IMR-90 (cell line): Measurements from ENCODE around the gene PFKL. TPM values are rescaled to one million over a fixed set of nuclear protein-coding genes. Genes with fewer than 3 reads are reported as not detected.

Source experiments
- ATAC-seq: fragments of 200-7000 bp; cut with Tn5 transposase; 2 replicates; pipeline ENCODE4 v1.9.1; 2020; ENCODE audit warnings: low read depth, mild to moderate bottlenecking, moderate library complexity
- BruUV-seq: library from RNA; stranded (reverse); fragments of 400-500 nt; replicated peaks from 2 replicates; lab custom pipeline; 2021; lab: Mats Ljungman, UMichigan
- CTCF ChIA-PET: fragments of 300-600 bp; formaldehyde crosslinking; extraction: SDS; loops from one replicate; lab custom pipeline; 2021; ENCODE audit warnings: antibody characterized with exemption; lab: Yijun Ruan, JAX
- POLR2A ChIA-PET: fragments of 300-600 bp; sonication (Branson Sonifier 250); formaldehyde crosslinking; loops from one replicate; lab custom pipeline; 2022; ENCODE audit warnings: antibody characterized with exemption; ENCODE audit not compliant: unreplicated experiment; lab: Charles Lee
- DNase-seq: peaks from one replicate; pipeline ENCODE4 v3.0.0; 2013
- H2AFZ ChIP-seq: replicated peaks from 2 replicates; pipeline ENCODE3; 2013; ENCODE audit warnings: low read length, mild to moderate bottlenecking; ENCODE audit not compliant: poor library complexity
- H2AK5ac ChIP-seq: 2 replicates; pipeline ENCODE4 v1.6.1; 2013; ENCODE audit warnings: low read depth, low read length, inconsistent platforms
- H2AK9ac ChIP-seq: replicated peaks from 2 replicates; pipeline ENCODE3; 2013; ENCODE audit warnings: mild to moderate bottlenecking, low read depth, low read length, moderate library complexity; ENCODE audit not compliant: poor library complexity
- H2BK120ac ChIP-seq: 2 replicates; pipeline ENCODE4 v1.6.1; 2013; ENCODE audit warnings: low read depth, low read length, inconsistent platforms
- H2BK15ac ChIP-seq: 3 replicates; pipeline ENCODE4 v1.6.1; 2013; ENCODE audit warnings: low read depth, low read length, inconsistent platforms
- H2BK20ac ChIP-seq: 2 replicates; pipeline ENCODE4 v1.6.1; 2013; ENCODE audit warnings: low read depth, mild to moderate bottlenecking, inconsistent platforms, low read length, moderate library complexity
- H2BK5ac ChIP-seq: 2 replicates; pipeline ENCODE4 v1.6.1; 2013; ENCODE audit warnings: mild to moderate bottlenecking, low read depth, low read length, inconsistent platforms; ENCODE audit not compliant: poor library complexity, severe bottlenecking
- H3K14ac ChIP-seq: replicated peaks from 2 replicates; pipeline ENCODE4 v1.6.1; 2013; ENCODE audit warnings: low read depth, low read length, inconsistent platforms
- H3K18ac ChIP-seq: 2 replicates; pipeline ENCODE4 v1.6.1; 2013; ENCODE audit warnings: low read depth, low read length, control low read depth
- H3K23ac ChIP-seq: 2 replicates; pipeline ENCODE4 v1.6.1; 2013; ENCODE audit warnings: low read depth, low read length, inconsistent platforms
- H3K27ac ChIP-seq: 2 replicates; pipeline ENCODE4 v1.5.1; 2013; ENCODE audit warnings: mild to moderate bottlenecking, control low read depth, low read length; ENCODE audit not compliant: insufficient read depth
- H3K27me3 ChIP-seq: 2 replicates; pipeline ENCODE4 v1.6.1; 2013; ENCODE audit warnings: low read length; ENCODE audit not compliant: control insufficient read depth, insufficient read depth
- H3K36me3 ChIP-seq: 2 replicates; pipeline ENCODE4 v1.6.1; 2013; ENCODE audit warnings: low read length, mixed read lengths; ENCODE audit not compliant: control insufficient read depth, insufficient read depth
- H3K4ac ChIP-seq: 2 replicates; pipeline ENCODE4 v1.6.1; 2013; ENCODE audit warnings: low read depth, low read length, inconsistent platforms
- H3K4me1 ChIP-seq: 2 replicates; pipeline ENCODE4 v1.6.1; 2013; ENCODE audit warnings: low read length, mixed read lengths; ENCODE audit not compliant: control insufficient read depth, insufficient read depth
- H3K4me2 ChIP-seq: 2 replicates; pipeline ENCODE4 v1.6.1; 2013; ENCODE audit warnings: low read depth, mild to moderate bottlenecking, control low read depth, low read length, moderate library complexity
- H3K4me3 ChIP-seq: 2 replicates; pipeline ENCODE4 v1.5.1; 2013; ENCODE audit warnings: low read depth, mild to moderate bottlenecking, control low read depth, low read length, moderate library complexity; ENCODE audit not compliant: insufficient read depth
- H3K56ac ChIP-seq: 2 replicates; pipeline ENCODE4 v1.6.1; 2013; ENCODE audit warnings: low read length, inconsistent platforms; ENCODE audit not compliant: insufficient read depth; ENCODE audit errors: extremely low read depth
- H3K79me1 ChIP-seq, 2 experiments: 2 replicates each; pipeline ENCODE4 v1.6.1; 2013; ENCODE audit warnings: low read length in 2 of 2, inconsistent platforms in 1 of 2, low read depth in 1 of 2
- H3K9ac ChIP-seq: 2 replicates; pipeline ENCODE4 v1.6.1; 2013; ENCODE audit warnings: low read depth, low read length, control low read depth
- H3K9me1 ChIP-seq: 2 replicates; pipeline ENCODE4 v1.6.1; 2013; ENCODE audit warnings: low read length, inconsistent platforms; ENCODE audit not compliant: insufficient read depth
- H3K9me3 ChIP-seq: 2 replicates; pipeline ENCODE4 v1.6.1; 2013; ENCODE audit warnings: low read length; ENCODE audit not compliant: control insufficient read depth, insufficient read depth
- H4K20me1 ChIP-seq: 2 replicates; pipeline ENCODE4 v1.6.1; 2013; ENCODE audit warnings: low read length, inconsistent platforms; ENCODE audit not compliant: insufficient read depth
- H4K5ac ChIP-seq: 2 replicates; pipeline ENCODE4 v1.6.1; 2013; ENCODE audit warnings: mild to moderate bottlenecking, low read depth, low read length, control low read depth
- H4K8ac ChIP-seq, 2 experiments: 2 replicates each; pipeline ENCODE4 v1.6.1; 2013; ENCODE audit warnings: low read depth in 2 of 2, low read length in 2 of 2, control low read depth in 1 of 2, inconsistent platforms in 1 of 2
- H4K91ac ChIP-seq: 2 replicates; pipeline ENCODE4 v1.6.1; 2013; ENCODE audit warnings: low read depth, low read length, inconsistent platforms; ENCODE audit not compliant: insufficient read depth
- CEBPB ChIP-seq: IDR thresholded peaks from 2 replicates; pipeline ENCODE4 v1.6.1; 2012; ENCODE audit warnings: low read depth, low read length, improper control_type of control experiment
- CHD1 ChIP-seq: IDR thresholded peaks from 2 replicates; pipeline ENCODE4 v1.6.1; 2012; ENCODE audit warnings: low read depth, low read length, improper control_type of control experiment
- WGBS, 2 experiments: methylation state at CpG; one replicate each; pipeline versions ENCODE4 v1.1.5 to v1.1.7; 2013; ENCODE audit warnings: missing lambda C conversion rate in 2 of 2; ENCODE audit not compliant: insufficient read length in 1 of 2; ENCODE audit errors: extremely low coverage in 2 of 2; 5-methylcytosine and 5-hydroxymethylcytosine counted together
- dilution Hi-C: fragments of 300-500 bp; cut with HindIII; formaldehyde crosslinking; loops from one replicate; pipeline ENCODE4 v1.14.3; 2018; ENCODE audit warnings: low sequenced_read_pairs; ENCODE audit not compliant: unreplicated experiment
- in situ Hi-C: fragments of 300-500 bp; cut with MboI; formaldehyde crosslinking; loops from 3 replicates; pipeline ENCODE4 v1.14.3; 2019; ENCODE audit warnings: low sequenced_read_pairs, inconsistent platforms, mixed read lengths
- intact Hi-C: fragments of 100-400 bp; cut with micrococcal nuclease; formaldehyde crosslinking; loops from 2 replicates; pipeline ENCODE4 v1.10.0; 2022
- polyA plus RNA-seq, 3 experiments: library from polyadenylated mRNA; depleted of rRNA; stranded (reverse); fragments of >200 nt; gene quantifications; 2 replicates each; pipeline ENCODE4 v1.2.3, GENCODE V29; 2012; ENCODE audit warnings: low replicate concordance in 1 of 3
- total RNA-seq: library from RNA; depleted of rRNA; stranded (reverse); fragments of >200 nt; gene quantifications from 2 replicates; pipeline ENCODE4 v1.2.3, GENCODE V29; 2012

The PFKL gene
- total and polyA plus RNA-seq, 2 of the 4 experiments (the other 2 are of a cell fraction) = 103 to 126 TPM

- Histone ChIP-seq H3K9ac (no peak overlapping the region), H2BK5ac (no peak overlapping the region), H3K18ac (no peak overlapping the region), H3K4me2 (no peak overlapping the region), H4K5ac (no peak overlapping the region), H3K36me3 (no peaks in the 10 kb centered on the region), H3K27ac (no peak overlapping the region), H4K91ac (no peak overlapping the region), H3K9me1 (no peaks in the 10 kb centered on the region), H2AFZ (peak overlapping the region; percentile 58), H3K27me3 (peaks cover 4% of the 10 kb centered on the region; the same call in 1 of the 2 replicates), H4K20me1 (peaks cover 6% of the 10 kb centered on the region), H2BK20ac (no peak overlapping the region), H3K23ac (no peak overlapping the region), H3K14ac (no peak overlapping the region), H3K56ac (no peak overlapping the region), H2BK15ac (no peak overlapping the region), H3K4me1 (peaks cover 8% of the 10 kb centered on the region; the same call in 1 of the 2 replicates), H3K79me1 (peaks cover 7 to 8% of the 10 kb centered on the region in 2 experiments; a peak in 3 of 4 replicates), H2AK5ac (no peak overlapping the region), H2BK120ac (no peak overlapping the region), H4K8ac (no peak overlapping the region), H2AK9ac (no peak overlapping the region), H3K4ac (no peak overlapping the region), H3K9me3 (no peaks in the 10 kb centered on the region), H3K4me3 (no peak overlapping the region)
- intact Hi-C loops = no loop called here
- CTCF ChIA-PET = no interaction called here
- no peak for TF ChIP-seq CEBPB
- TF ChIP-seq CHD1 = no peak
- POLR2A ChIA-PET = interaction anchor here (0.5 kb wide), 1 partner anchor 186 kb away, joined by 4 read pairs; no protein-coding TSS in a partner anchor
- BruUV-seq = no TSS peak
- no CpG with 5 or more reads among the region's 12 CpGs for WGBS, 2 experiments
- DNase-seq (no peak), ATAC-seq (no peak)
- in situ Hi-C loops = no loop called here
- dilution Hi-C loops = no loop called here
These were observed 3.7 kb upstream of the PFKL start for GRCh38 chr21:44296103-44296519.
